Measurements from ENCODE around the gene GNB1. TPM values are rescaled to one million over a fixed set of nuclear protein-coding genes. Genes with fewer than 3 reads are reported as not detected.
"Not testable (repeated sequence)": the region's sequence is repeated elsewhere in the genome, so short reads cannot be mapped to it uniquely, and the experiment has no call there.

Gene GNB1
- total RNA-seq, 1 donor from 2014 or later: 328 TPM

GRCh38 chr1:1748686-1749321 lies 142.1 kb downstream of the GNB1 start:
- ATAC-seq (no peak), DNase-seq (no peak)
- Histone ChIP-seq H3K4me3 (no peak overlapping the region), H3K27ac (no peak overlapping the region), H3K36me3 (peaks cover 17% of the 10 kb centered on the region), H3K4me1 (no peaks in the 10 kb centered on the region), H3K27me3 (no peaks in the 10 kb centered on the region), H3K9me3 (no peaks in the 10 kb centered on the region)
- intact Hi-C loops (cut with DNase I): no loop called here
- no peak for TF ChIP-seq CTCF (IDR thresholded peaks at IDR 0.05)

- H3K27me3 ChIP-seq; H3K36me3 ChIP-seq; H3K4me1 ChIP-seq; intact Hi-C loops (cut with DNase I); DNase-seq; H3K9me3 ChIP-seq: not testable (repeated sequence)
- peak; percentile 91 for ATAC-seq
- H3K4me3 ChIP-seq: peak overlapping the region; percentile 52
- H3K27ac ChIP-seq: peak overlapping the region; percentile 96
Observed at GRCh38 chr1:1746566-1746909, 144.3 kb downstream of the GNB1 start.

- H3K36me3 ChIP-seq; intact Hi-C loops (cut with DNase I); H3K27me3 ChIP-seq; H3K4me1 ChIP-seq; H3K9me3 ChIP-seq: not testable (repeated sequence)
- H3K4me3 ChIP-seq: peak overlapping the region; percentile 52
- ATAC-seq (peak; percentile 96), DNase-seq (peak; percentile 95)
- H3K27ac ChIP-seq: peak overlapping the region; percentile 96
Observed at GRCh38 chr1:1745651-1746565, 145.0 kb downstream of the GNB1 start.

GRCh38 chr1:1742529-1742928 lies 148.4 kb downstream of the GNB1 start:
- DNase-seq; intact Hi-C loops (cut with DNase I); H3K27ac ChIP-seq; H3K9me3 ChIP-seq; H3K27me3 ChIP-seq; H3K4me3 ChIP-seq; H3K36me3 ChIP-seq; ATAC-seq; H3K4me1 ChIP-seq: not testable (repeated sequence)

GRCh38 chr1:1741013-1741412 lies 149.9 kb downstream of the GNB1 start:
- H3K27ac ChIP-seq; H3K36me3 ChIP-seq; ATAC-seq; DNase-seq; H3K4me1 ChIP-seq; H3K27me3 ChIP-seq; intact Hi-C loops (cut with DNase I); H3K4me3 ChIP-seq; H3K9me3 ChIP-seq: not testable (repeated sequence)

- H3K4me1 ChIP-seq; H3K27me3 ChIP-seq; H3K27ac ChIP-seq; DNase-seq; H3K4me3 ChIP-seq; H3K9me3 ChIP-seq; H3K36me3 ChIP-seq; intact Hi-C loops (cut with DNase I): not testable (repeated sequence)
- peak; percentile 20 for ATAC-seq
Observed at GRCh38 chr1:1738799-1739337, 152.0 kb downstream of the GNB1 start.

GRCh38 chr1:1737675-1738590 lies 153.0 kb downstream of the GNB1 start:
- H3K36me3 ChIP-seq; intact Hi-C loops (cut with DNase I); H3K27me3 ChIP-seq; H3K9me3 ChIP-seq; H3K4me3 ChIP-seq; H3K4me1 ChIP-seq; H3K27ac ChIP-seq: not testable (repeated sequence)
- ATAC-seq (peak; percentile 38), DNase-seq (peak; percentile 64)

Other genes with a start within 250 kb of the GNB1 start
- gene CDK11B, start 232.1 kb downstream of the GNB1 start, total RNA-seq: 24.8 TPM
- 49.8 TPM for gene SLC35E2B, start 198.3 kb downstream of the GNB1 start, total RNA-seq
- 51.7 TPM for gene CDK11A, start 166.7 kb downstream of the GNB1 start, total RNA-seq
- 99.2 TPM for gene NADK, start 112.6 kb downstream of the GNB1 start, total RNA-seq
- 0.90 TPM for gene CALML6, start 24.2 kb upstream of the GNB1 start, total RNA-seq
- 1.5 TPM for gene TMEM52, start 28.2 kb upstream of the GNB1 start, total RNA-seq
- 0.35 TPM for gene CFAP74, start 112.7 kb upstream of the GNB1 start, total RNA-seq
- 2.9 TPM for gene GABRD, start 128.3 kb upstream of the GNB1 start, total RNA-seq
- 121 TPM for gene PRKCZ, start 159.3 kb upstream of the GNB1 start, total RNA-seq